Measurements from ENCODE around the gene SRPK1.
"Not testable (repeated sequence)": the region's sequence is repeated elsewhere in the genome, so short reads cannot be mapped to it uniquely, and the experiment has no call there.

The SRPK1 gene

GRCh38 chr6:35919085-35919826 lies 1.6 kb downstream of the SRPK1 start:
- H3K9me3 ChIP-seq, result no peaks in the 10 kb centered on the region
- H3K27ac ChIP-seq, result peak overlapping the region; percentile 92
- H3K4me1 ChIP-seq (ENCODE audit: control insufficient read depth in 1 of 2, insufficient read depth in 1 of 2, low read depth in 1 of 2, low read length in 1 of 2), result peaks cover 34 to 37% of the 10 kb centered on the region in 2 experiments
- peak overlapping the region; percentile 75 to 90 for H3K4me3 ChIP-seq (ENCODE audit: low read depth in 1 of 2, low read length in 1 of 2)
- H3K36me3 ChIP-seq, result peaks cover 26% of the 10 kb centered on the region
- no peak for TF ChIP-seq CTCF (IDR thresholded peaks at IDR 0.05)
- H3K27me3 ChIP-seq, result no peaks in the 10 kb centered on the region

- Histone ChIP-seq H3K27ac (peak overlapping the region; percentile 92), H3K4me1 (ENCODE audit: control insufficient read depth in 1 of 2, insufficient read depth in 1 of 2, low read depth in 1 of 2, low read length in 1 of 2) (peaks cover 34 to 35% of the 10 kb centered on the region in 2 experiments), H3K36me3 (peaks cover 48% of the 10 kb centered on the region), H3K4me3 (ENCODE audit: low read depth in 1 of 2, low read length in 1 of 2) (peak overlapping the region; percentile 75 to 90)
- H3K9me3 ChIP-seq, H3K27me3 ChIP-seq: not testable (repeated sequence)
Measured at GRCh38 chr6:35916893-35917292, 4.0 kb downstream of the SRPK1 start.

- no peaks in the 10 kb centered on the region for H3K27me3 ChIP-seq
- TF ChIP-seq CTCF (IDR thresholded peaks at IDR 0.05), result no peak
- H3K4me1 ChIP-seq (ENCODE audit: control insufficient read depth in 1 of 2, insufficient read depth in 1 of 2, low read depth in 1 of 2, low read length in 1 of 2), result peaks cover 27 to 28% of the 10 kb centered on the region in 2 experiments
- no peaks in the 10 kb centered on the region for H3K9me3 ChIP-seq
- peak overlapping the region; percentile 92 for H3K27ac ChIP-seq
- no peak overlapping the region for H3K4me3 ChIP-seq (ENCODE audit: low read depth in 1 of 2, low read length in 1 of 2)
- peaks cover 55% of the 10 kb centered on the region for H3K36me3 ChIP-seq
Measured at GRCh38 chr6:35916056-35916455, 4.8 kb downstream of the SRPK1 start.

GRCh38 chr6:35914536-35914935 lies 6.4 kb downstream of the SRPK1 start:
- Histone ChIP-seq H3K4me1 (ENCODE audit: control insufficient read depth in 1 of 2, insufficient read depth in 1 of 2, low read depth in 1 of 2, low read length in 1 of 2) (peaks cover 38 to 39% of the 10 kb centered on the region in 2 experiments), H3K27ac (peak overlapping the region; percentile 15), H3K27me3 (no peaks in the 10 kb centered on the region), H3K9me3 (no peaks in the 10 kb centered on the region), H3K36me3 (peaks cover 62% of the 10 kb centered on the region), H3K4me3 (ENCODE audit: low read depth in 1 of 2, low read length in 1 of 2) (no peak overlapping the region)
- TF ChIP-seq CTCF (IDR thresholded peaks at IDR 0.05), result no peak

- no peaks in the 10 kb centered on the region for H3K27me3 ChIP-seq
- H3K4me1 ChIP-seq (ENCODE audit: control insufficient read depth in 1 of 2, insufficient read depth in 1 of 2, low read depth in 1 of 2, low read length in 1 of 2), result peaks cover 39 to 45% of the 10 kb centered on the region in 2 experiments
- H3K9me3 ChIP-seq, result no peaks in the 10 kb centered on the region
- H3K4me3 ChIP-seq (ENCODE audit: low read depth in 1 of 2, low read length in 1 of 2), result no peak overlapping the region
- H3K36me3 ChIP-seq, result peaks cover 62% of the 10 kb centered on the region
- TF ChIP-seq CTCF (IDR thresholded peaks at IDR 0.05), result no peak
- peak overlapping the region; percentile 83 for H3K27ac ChIP-seq
Measured at GRCh38 chr6:35911871-35912653, 8.8 kb downstream of the SRPK1 start.

GRCh38 chr6:35909571-35909970 lies 11.3 kb downstream of the SRPK1 start:
- H3K4me1 ChIP-seq (ENCODE audit: control insufficient read depth in 1 of 2, insufficient read depth in 1 of 2, low read depth in 1 of 2, low read length in 1 of 2), result peaks cover 29 to 33% of the 10 kb centered on the region in 2 experiments
- not testable (repeated sequence) for H3K4me3 ChIP-seq (ENCODE audit: low read depth in 1 of 2, low read length in 1 of 2); H3K9me3 ChIP-seq; H3K27me3 ChIP-seq
- H3K27ac ChIP-seq, result peak overlapping the region; percentile 83
- H3K36me3 ChIP-seq, result peaks cover 46% of the 10 kb centered on the region

GRCh38 chr6:35908753-35909401 lies 12.0 kb downstream of the SRPK1 start:
- Histone ChIP-seq H3K27ac (peak overlapping the region; percentile 83), H3K4me1 (ENCODE audit: control insufficient read depth in 1 of 2, insufficient read depth in 1 of 2, low read depth in 1 of 2, low read length in 1 of 2) (peaks cover 29 to 33% of the 10 kb centered on the region in 2 experiments), H3K36me3 (peaks cover 46% of the 10 kb centered on the region)
- H3K27me3 ChIP-seq; H3K9me3 ChIP-seq; H3K4me3 ChIP-seq (ENCODE audit: low read depth in 1 of 2, low read length in 1 of 2): not testable (repeated sequence)

Data from neutrophil (primary cell).